Hematopoietic multipotent progenitor cell treated with erythropoietin and hydrocortisone succinate and interleukin-3 and kit ligand, for 17 days (in vitro differentiated cells): Measurements from ENCODE around the gene PRDM16.

Experiments
- DNase-seq: peaks from one replicate; pipeline ENCODE4 v3.0.0-alpha.2; 2015; ENCODE audit warnings: low spot score

PRDM16 gene

GRCh38 chr1:3417082-3417739 is 348.2 kb downstream of the PRDM16 start:
- no peak for DNase-seq

GRCh38 chr1:3417934-3418333 is 348.9 kb downstream of the PRDM16 start:
- DNase-seq: no peak

GRCh38 chr1:3418600-3418999 is 349.6 kb downstream of the PRDM16 start:
- no peak for DNase-seq

- no peak for DNase-seq
Measured at GRCh38 chr1:3419415-3420204, 350.6 kb downstream of the PRDM16 start.

- DNase-seq: no peak
Measured at GRCh38 chr1:3420218-3420951, 351.4 kb downstream of the PRDM16 start.

- DNase-seq: no peak
Measured at GRCh38 chr1:3422638-3423037, 353.6 kb downstream of the PRDM16 start.

GRCh38 chr1:3423245-3423829 is 354.3 kb downstream of the PRDM16 start:
- no peak for DNase-seq

- no peak for DNase-seq
Measured at GRCh38 chr1:3423896-3424611, 355.1 kb downstream of the PRDM16 start.

- DNase-seq: no peak
Measured at GRCh38 chr1:3425486-3426215, 356.6 kb downstream of the PRDM16 start.

- no peak for DNase-seq
Measured at GRCh38 chr1:3426956-3427535, 358.0 kb downstream of the PRDM16 start.

- no peak for DNase-seq
Measured at GRCh38 chr1:3427711-3428704, 359.0 kb downstream of the PRDM16 start.

- DNase-seq: no peak
Measured at GRCh38 chr1:3428899-3429298, 359.9 kb downstream of the PRDM16 start.

- no peak for DNase-seq
Measured at GRCh38 chr1:3429320-3429719, 360.3 kb downstream of the PRDM16 start.

- no peak for DNase-seq
Measured at GRCh38 chr1:3429766-3430165, 360.8 kb downstream of the PRDM16 start.

- DNase-seq: no peak
Measured at GRCh38 chr1:3430406-3430805, 361.4 kb downstream of the PRDM16 start.

- no peak for DNase-seq
Measured at GRCh38 chr1:3430820-3431219, 361.8 kb downstream of the PRDM16 start.

- DNase-seq: no peak
Measured at GRCh38 chr1:3431266-3431665, 362.3 kb downstream of the PRDM16 start.

- no peak for DNase-seq
Measured at GRCh38 chr1:3431686-3432085, 362.7 kb downstream of the PRDM16 start.

- DNase-seq: no peak
Measured at GRCh38 chr1:3432306-3432705, 363.3 kb downstream of the PRDM16 start.

- DNase-seq: no peak
Measured at GRCh38 chr1:3433076-3433475, 364.1 kb downstream of the PRDM16 start.
